SK-N-SH (cell line): ENCODE results near the gene PRPSAP2. TPM values are rescaled to one million over a fixed set of nuclear protein-coding genes. Genes with fewer than 3 reads are reported as not detected.

Source experiments
- CTCF ChIA-PET: fragments of 300-600, 350-600 bp; formaldehyde crosslinking; extraction: SDS; loops from one replicate; lab custom pipeline; 2021; lab: Yijun Ruan, JAX
- POLR2A ChIA-PET: fragments of 350-600 bp; sonication (Branson Sonifier 250); formaldehyde crosslinking; extraction: SDS; loops from one replicate; lab custom pipeline; 2020; ENCODE audit warnings: antibody characterized with exemption, inconsistent platforms; lab: Yijun Ruan, JAX
- DNase-seq: peaks from one replicate; pipeline ENCODE4 v3.0.0; 2012
- H2AFZ ChIP-seq: fragments of 200-600 bp; sonication (generic); 2 replicates; pipeline ENCODE4 v1.8.1; 2016; ENCODE audit warnings: antibody characterized with exemption, mild to moderate bottlenecking, low read depth
- H3F3A ChIP-seq: fragments of 200-600 bp; sonication (generic); replicated peaks from 2 replicates; pipeline ENCODE3; 2016; ENCODE audit warnings: antibody characterized with exemption, mild to moderate bottlenecking; ENCODE audit not compliant: insufficient read depth
- H3K27ac ChIP-seq, 2 experiments: fragments of 200-500 bp in 1 of 2; fragments of 200-600 bp in 1 of 2; sonication (Bioruptor generic) in 1 of 2; sonication (generic), shearing (Covaris generic) in 1 of 2; 2 replicates each; pipeline versions ENCODE4 v1.5.1 to v1.6.1; 2014 to 2016; ENCODE audit warnings: low read depth in 2 of 2, inconsistent platforms in 1 of 2, low read length in 1 of 2, mild to moderate bottlenecking in 1 of 2, mixed read lengths in 1 of 2
- H3K27me3 ChIP-seq: fragments of 200-600 bp; sonication (generic), shearing (Covaris generic); 2 replicates; pipeline ENCODE4 v1.6.1; 2016; ENCODE audit warnings: mixed run types; ENCODE audit not compliant: insufficient read depth
- H3K36me3 ChIP-seq, 2 experiments: fragments of 200-500 bp in 1 of 2; fragments of 200-600 bp in 1 of 2; sonication (Bioruptor generic) in 1 of 2; sonication (generic) in 1 of 2; replicated peaks in 1 of 2; 2 replicates each; pipeline versions ENCODE3 to v1.5.1; 2014 to 2016; ENCODE audit warnings: low read length in 1 of 2, mild to moderate bottlenecking in 1 of 2; ENCODE audit not compliant: insufficient read depth in 2 of 2, control insufficient read depth in 1 of 2
- H3K4me1 ChIP-seq, 2 experiments: fragments of 200-500 bp in 1 of 2; fragments of 200-600 bp in 1 of 2; sonication (Bioruptor generic) in 1 of 2; sonication (generic), shearing (Covaris generic) in 1 of 2; 2 replicates each; pipeline versions ENCODE4 v1.5.1 to v1.6.1; 2014 to 2016; ENCODE audit warnings: low read depth in 1 of 2, low read length in 1 of 2, mixed run types in 1 of 2; ENCODE audit not compliant: insufficient read depth in 2 of 2, control insufficient read depth in 1 of 2
- H3K4me2 ChIP-seq: fragments of 200-600 bp; sonication (generic), shearing (Covaris generic); 2 replicates; pipeline ENCODE4 v1.6.1; 2017; ENCODE audit warnings: mixed run types
- H3K4me3 ChIP-seq, 2 experiments: fragments of 200-500 bp in 1 of 2; fragments of 200-600 bp in 1 of 2; sonication (Bioruptor generic) in 1 of 2; sonication (generic), shearing (Covaris generic) in 1 of 2; 2 replicates each; pipeline versions ENCODE4 v1.5.1 to v1.8.1; 2014 to 2016; ENCODE audit warnings: low read depth in 2 of 2, inconsistent platforms in 1 of 2, low read length in 1 of 2, mild to moderate bottlenecking in 1 of 2, mixed read lengths in 1 of 2, moderate library complexity in 1 of 2
- H3K79me2 ChIP-seq: fragments of 200-600 bp; sonication (generic); 2 replicates; pipeline ENCODE4 v1.8.1; 2017; ENCODE audit warnings: mild to moderate bottlenecking; ENCODE audit not compliant: insufficient read depth
- H3K9ac ChIP-seq: fragments of 200-600 bp; sonication (generic); 2 replicates; pipeline ENCODE4 v1.6.1; 2017; ENCODE audit warnings: mixed run types
- H3K9me2 ChIP-seq: fragments of 200-600 bp; sonication (generic); 2 replicates; pipeline ENCODE4 v1.6.1; 2017; ENCODE audit warnings: mixed run types
- H3K9me3 ChIP-seq: fragments of 200-600 bp; sonication (generic); 2 replicates; pipeline ENCODE4 v1.6.1; 2017; ENCODE audit warnings: mixed run types, mild to moderate bottlenecking, moderate library complexity
- H4K20me1 ChIP-seq: fragments of 200-600 bp; sonication (generic); 2 replicates; pipeline ENCODE4 v1.6.1; 2017; ENCODE audit warnings: mild to moderate bottlenecking, mixed run types; ENCODE audit not compliant: insufficient read depth
- EP300 ChIP-seq, 2 experiments: IDR thresholded peaks; 2 replicates each; pipeline versions ENCODE4 v1.4.0 to v1.6.1; 2012; ENCODE audit warnings: borderline replicate concordance in 1 of 2, low read depth in 1 of 2, low read length in 1 of 2
- EZH2phosphoT487 ChIP-seq: fragments of 200-600 bp; sonication (generic); IDR thresholded peaks from 2 replicates; pipeline ENCODE4 v1.6.1; 2017; ENCODE audit warnings: low read depth, mixed run types, mild to moderate bottlenecking, antibody characterized with exemption, moderate library complexity, borderline replicate concordance
- FOSL2 ChIP-seq: IDR thresholded peaks from 2 replicates; pipeline ENCODE4 v1.4.0; 2012; ENCODE audit warnings: low read depth, mild to moderate bottlenecking, moderate library complexity, borderline replicate concordance
- FOXJ3 ChIP-seq: sonication (generic); formaldehyde crosslinking; IDR thresholded peaks from 2 replicates; pipeline ENCODE4 v1.5.1; 2020; ENCODE audit warnings: mild to moderate bottlenecking, missing genetic modification reagents
- GABPA ChIP-seq: IDR thresholded peaks from 2 replicates; pipeline ENCODE4 v1.4.0; 2012; ENCODE audit warnings: low read depth, mild to moderate bottlenecking
- IRF3 ChIP-seq: fragments of 150-350 bp; IDR thresholded peaks from 2 replicates; pipeline ENCODE4 v1.6.1; 2016; ENCODE audit warnings: mild to moderate bottlenecking, low read depth, low read length
- MEF2A ChIP-seq: IDR thresholded peaks from 2 replicates; pipeline ENCODE4 v1.4.0; 2012; ENCODE audit warnings: low read depth, borderline replicate concordance
- MXI1 ChIP-seq: IDR thresholded peaks from 2 replicates; pipeline ENCODE4 v1.6.1; 2012; ENCODE audit warnings: mild to moderate bottlenecking, low read depth, low read length, improper control_type of control experiment
- NRF1 ChIP-seq: IDR thresholded peaks from 2 replicates; pipeline ENCODE4 v1.6.1; 2012; ENCODE audit warnings: low read depth, mild to moderate bottlenecking, low read length
- POLR2AphosphoS5 ChIP-seq: IDR thresholded peaks from 2 replicates; pipeline ENCODE4 v1.6.1; 2012; ENCODE audit warnings: low read depth, low read length
- RCOR1 ChIP-seq: fragments of 150-350 bp; IDR thresholded peaks from 2 replicates; pipeline ENCODE4 v1.6.1; 2017; ENCODE audit warnings: antibody characterized with exemption, low read length
- REST ChIP-seq: IDR thresholded peaks from 2 replicates; pipeline ENCODE4 v1.6.1; 2012; ENCODE audit warnings: mild to moderate bottlenecking, low read depth, low read length, moderate library complexity
- RFX5 ChIP-seq: IDR thresholded peaks from 2 replicates; pipeline ENCODE4 v1.6.1; 2012; ENCODE audit warnings: mild to moderate bottlenecking, improper control_type of control experiment, low read length
- SIN3A ChIP-seq: IDR thresholded peaks from 2 replicates; pipeline ENCODE4 v1.6.1; 2012; ENCODE audit warnings: low read depth, mild to moderate bottlenecking, low read length, moderate library complexity, borderline replicate concordance
- SMC3 ChIP-seq: IDR thresholded peaks from 2 replicates; pipeline ENCODE4 v1.6.1; 2012; ENCODE audit warnings: low read depth, low read length, improper control_type of control experiment
- TAF1 ChIP-seq: IDR thresholded peaks from 2 replicates; pipeline ENCODE4 v1.6.1; 2012; ENCODE audit warnings: low read depth, mild to moderate bottlenecking, low read length, moderate library complexity, borderline replicate concordance
- TCF12 ChIP-seq: IDR thresholded peaks from 2 replicates; pipeline ENCODE4 v1.4.0; 2012
- TEAD4 ChIP-seq: IDR thresholded peaks from 2 replicates; pipeline ENCODE4 v1.4.0; 2012; ENCODE audit warnings: mild to moderate bottlenecking, borderline replicate concordance; ENCODE audit not compliant: insufficient read depth
- WGBS: methylation state at CpG from one replicate; pipeline ENCODE4 v1.1.6; 2017; ENCODE audit warnings: low lambda C conversion rate; 5-methylcytosine and 5-hydroxymethylcytosine counted together
- polyA plus RNA-seq, 3 experiments: library from polyadenylated mRNA; depleted of rRNA; stranded (reverse); fragments of >200 nt; gene quantifications; 2 replicates each; pipeline ENCODE4 v1.2.3, GENCODE V29; 2012
- TF ChIP-seq, protein P1 (sequence below): IDR thresholded peaks from 2 replicates; pipeline ENCODE4; 2012

Gene PRPSAP2
- polyA plus RNA-seq, 1 of the 3 experiments (the other 2 are of a cell fraction), result 27.6 TPM

DNA sequence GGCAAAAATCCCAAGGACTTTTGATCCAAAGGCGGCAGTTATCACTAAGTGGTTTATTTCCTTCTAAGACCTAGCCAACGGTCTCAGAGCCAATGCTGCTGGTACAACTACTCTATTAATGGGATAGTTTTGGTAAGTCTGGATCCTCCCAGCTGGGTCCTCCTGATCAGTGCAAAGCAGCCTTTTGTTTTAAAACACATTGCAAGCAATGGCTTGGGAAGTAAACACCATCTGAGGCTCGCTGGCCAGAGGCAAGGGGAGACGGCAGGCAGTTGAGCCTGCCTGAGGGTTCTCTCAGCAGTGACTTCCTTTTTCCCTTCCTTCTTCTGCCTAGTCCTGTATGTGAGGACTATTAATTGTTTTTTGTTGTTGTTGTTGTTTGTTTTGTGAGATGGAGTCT, 92.4 kb downstream of the PRPSAP2 start:
- Histone ChIP-seq H3K79me2 (no peaks in the 10 kb centered on the region), H3K27me3 (no peaks in the 10 kb centered on the region; the same call in 1 of the 2 replicates), H3K4me2 (no peak overlapping the region), H4K20me1 (no peaks in the 10 kb centered on the region), H3K9ac (no peak overlapping the region), H3K9me3 (no peaks in the 10 kb centered on the region), H3K4me3 (no peak overlapping the region), H3K4me1 (peaks cover 0 to 8% of the 10 kb centered on the region in 2 experiments; a peak in 1 of 4 replicates), H3K9me2 (no peaks in the 10 kb centered on the region), H2AFZ (no peak overlapping the region), H3K27ac (no peak overlapping the region), H3F3A (no peaks in the 10 kb centered on the region), H3K36me3 (no peaks in the 10 kb centered on the region)
- TF ChIP-seq NRF1, result no peak
- TF ChIP-seq IRF3, result no peak
- TF ChIP-seq, protein P1, sequence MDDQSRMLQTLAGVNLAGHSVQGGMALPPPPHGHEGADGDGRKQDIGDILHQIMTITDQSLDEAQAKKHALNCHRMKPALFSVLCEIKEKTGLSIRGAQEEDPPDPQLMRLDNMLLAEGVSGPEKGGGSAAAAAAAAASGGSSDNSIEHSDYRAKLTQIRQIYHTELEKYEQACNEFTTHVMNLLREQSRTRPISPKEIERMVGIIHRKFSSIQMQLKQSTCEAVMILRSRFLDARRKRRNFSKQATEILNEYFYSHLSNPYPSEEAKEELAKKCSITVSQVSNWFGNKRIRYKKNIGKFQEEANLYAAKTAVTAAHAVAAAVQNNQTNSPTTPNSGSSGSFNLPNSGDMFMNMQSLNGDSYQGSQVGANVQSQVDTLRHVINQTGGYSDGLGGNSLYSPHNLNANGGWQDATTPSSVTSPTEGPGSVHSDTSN, result no peak
- TF ChIP-seq EP300 (IDR thresholded peaks at IDR 0.05; ENCODE audit: borderline replicate concordance in 1 of 2, low read depth in 1 of 2, low read length in 1 of 2), result no peak
- no peak for TF ChIP-seq MXI1
- WGBS, result 83% methylated on average over 4 of the region's 4 CpGs
- DNase-seq, result no peak
- ChIA-PET CTCF (no interaction called here), POLR2A (no interaction called here)

GRCh38 chr17:18950944-18951905, 93.3 kb downstream of the PRPSAP2 start:
- no peak overlapping the region for H2AFZ ChIP-seq
- no peaks in the 10 kb centered on the region for H3K36me3 ChIP-seq
- H3K27me3 ChIP-seq, result no peaks in the 10 kb centered on the region; the same call in 1 of the 2 replicates
- H4K20me1 ChIP-seq, result no peaks in the 10 kb centered on the region
- ChIA-PET POLR2A (no interaction called here), CTCF (interaction anchor here (1.3 kb wide), 1 partner anchor 9 kb away, joined by 3 read pairs; no protein-coding TSS in a partner anchor)
- peaks cover 0 to 8% of the 10 kb centered on the region in 2 experiments; a peak in 1 of 4 replicates for H3K4me1 ChIP-seq
- H3K27ac ChIP-seq, result no peak overlapping the region
- DNase-seq, result no peak
- H3K9me3 ChIP-seq, result no peaks in the 10 kb centered on the region
- no peaks in the 10 kb centered on the region for H3F3A ChIP-seq
- H3K79me2 ChIP-seq, result no peaks in the 10 kb centered on the region
- WGBS, result 81% methylated on average over 28 of the region's 34 CpGs
- no peak overlapping the region for H3K4me3 ChIP-seq
- no peak overlapping the region for H3K4me2 ChIP-seq
- no peaks in the 10 kb centered on the region for H3K9me2 ChIP-seq
- H3K9ac ChIP-seq, result no peak overlapping the region
- TF ChIP-seq GABPA, result no peak
- TF ChIP-seq MEF2A, result no peak
- no peak for TF ChIP-seq TCF12
- TF ChIP-seq RFX5, result no peak
- no peak for TF ChIP-seq FOXJ3
- no peak for TF ChIP-seq SIN3A
- TF ChIP-seq TAF1, result no peak
- TF ChIP-seq REST, result no peak
- TF ChIP-seq NRF1, result no peak
- TF ChIP-seq POLR2AphosphoS5, result no peak
- TF ChIP-seq FOSL2, result no peak
- TF ChIP-seq IRF3, result no peak
- TF ChIP-seq SMC3, result no peak
- no peak for TF ChIP-seq RCOR1
- no peak for TF ChIP-seq EZH2phosphoT487
- no peak for TF ChIP-seq TEAD4
